ENCODE data around the gene GALNT18. TPM values are rescaled to one million over a fixed set of nuclear protein-coding genes. Genes with fewer than 3 reads are reported as not detected.

GALNT18 gene
- total and polyA plus RNA-seq, 4 donors, result 9.8 to 20.1 (median 12.8) TPM

DNA sequence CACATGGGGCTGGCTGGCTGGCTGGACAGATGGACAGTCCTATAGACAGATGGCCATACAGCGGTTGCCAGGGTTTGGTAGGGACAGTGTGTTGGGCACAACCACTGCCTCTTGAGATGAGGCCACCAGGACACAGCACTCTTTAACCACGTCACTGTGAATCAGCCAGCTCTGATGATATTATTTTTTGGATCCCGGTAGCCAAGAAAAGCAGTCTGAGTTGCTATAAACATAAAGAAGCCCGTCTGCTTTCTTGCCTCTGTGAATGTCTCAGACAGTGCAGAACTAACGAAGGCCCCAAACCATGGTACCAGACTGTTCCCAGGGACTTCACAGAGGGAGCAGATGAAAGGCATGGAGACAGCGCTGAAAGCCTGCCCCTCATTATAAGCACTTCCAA lies 152.9 kb downstream of the GALNT18 start:
- no peak overlapping the region for H3K27ac ChIP-seq (ENCODE audit: low read depth, low read length)
- peak in 1 of 6 donors; percentile 56 for DNase-seq (ENCODE audit: low read depth in 4 of 6, low spot score in 6 of 6)

DNA sequence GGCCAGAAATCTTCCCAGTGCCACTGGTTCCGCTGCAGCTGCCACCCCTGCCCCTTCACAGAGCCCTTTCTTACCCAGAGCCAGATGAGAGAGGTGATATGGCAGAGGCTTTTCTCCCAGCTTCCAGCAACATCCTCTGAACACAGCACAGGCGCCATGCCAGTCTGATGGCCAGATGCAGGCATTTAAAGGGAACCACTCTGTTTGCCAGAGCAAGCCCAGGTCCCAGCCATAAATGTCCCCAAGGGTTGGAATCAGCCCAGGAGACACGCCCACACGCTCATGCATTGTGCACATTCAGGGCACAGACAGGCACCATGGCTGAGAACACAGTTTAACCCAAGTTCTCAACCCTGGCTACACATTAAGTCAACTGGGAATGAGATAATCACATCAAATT lies 154.5 kb downstream of the GALNT18 start:
- Histone ChIP-seq H3K36me3 (ENCODE audit: control insufficient read depth, insufficient read depth, low read length) (no peaks in the 10 kb centered on the region), H3K27me3 (ENCODE audit: control insufficient read depth, insufficient read depth, low read length) (no peaks in the 10 kb centered on the region), H3K9me3 (ENCODE audit: control insufficient read depth, insufficient read depth, low read length) (no peaks in the 10 kb centered on the region), H3K27ac (ENCODE audit: low read depth, low read length) (no peak overlapping the region), H3K4me3 (ENCODE audit: low read depth, low read length) (no peak overlapping the region), H3K4me1 (ENCODE audit: control insufficient read depth, insufficient read depth, low read length) (peaks cover 17% of the 10 kb centered on the region)
- no peak for DNase-seq (ENCODE audit: low read depth in 4 of 6, low spot score in 6 of 6)
- 69% methylated on average over 4 of the region's 4 CpGs for WGBS (ENCODE audit: insufficient coverage)

More for the DNA sequence above, 152.9 kb downstream of the GALNT18 start:
- Histone ChIP-seq H3K4me3 (ENCODE audit: low read depth, low read length) (no peak overlapping the region), H3K9me3 (ENCODE audit: control insufficient read depth, insufficient read depth, low read length) (no peaks in the 10 kb centered on the region), H3K27me3 (ENCODE audit: control insufficient read depth, insufficient read depth, low read length) (no peaks in the 10 kb centered on the region), H3K4me1 (ENCODE audit: control insufficient read depth, insufficient read depth, low read length) (peaks cover 12% of the 10 kb centered on the region), H3K36me3 (ENCODE audit: control insufficient read depth, insufficient read depth, low read length) (no peaks in the 10 kb centered on the region)
- 80% methylated on average over 5 of the region's 6 CpGs for WGBS (ENCODE audit: insufficient coverage)

DNA sequence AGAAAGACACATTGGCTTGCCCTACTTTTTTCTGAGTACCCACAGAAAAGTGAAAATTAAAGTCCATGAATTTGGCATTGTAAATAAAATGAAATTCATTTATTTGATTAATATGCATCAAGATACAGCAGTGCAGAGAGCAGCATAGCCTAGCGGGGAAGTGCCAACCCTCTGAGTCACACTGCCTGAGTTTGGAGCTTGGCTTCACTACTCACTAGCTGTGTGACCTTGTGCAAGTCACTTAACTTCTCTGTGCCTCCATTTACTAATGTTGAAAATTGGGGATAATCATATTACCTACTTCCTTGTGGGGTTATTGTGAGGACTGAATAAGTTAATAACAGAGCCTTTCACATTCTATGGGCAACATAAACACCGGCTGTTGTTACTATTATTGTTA lies 157.2 kb downstream of the GALNT18 start:
- Histone ChIP-seq H3K9me3 (ENCODE audit: control insufficient read depth, insufficient read depth, low read length) (no peaks in the 10 kb centered on the region), H3K27me3 (ENCODE audit: control insufficient read depth, insufficient read depth, low read length) (peaks cover 5% of the 10 kb centered on the region), H3K4me3 (ENCODE audit: low read depth, low read length) (no peak overlapping the region), H3K27ac (ENCODE audit: low read depth, low read length) (no peak overlapping the region), H3K36me3 (ENCODE audit: control insufficient read depth, insufficient read depth, low read length) (no peaks in the 10 kb centered on the region), H3K4me1 (ENCODE audit: control insufficient read depth, insufficient read depth, low read length) (peaks cover 29% of the 10 kb centered on the region)
- DNase-seq (ENCODE audit: low read depth in 4 of 6, low spot score in 6 of 6), result no peak
- WGBS (ENCODE audit: insufficient coverage), result no CpG with 5 or more reads among the region's 2 CpGs

DNA sequence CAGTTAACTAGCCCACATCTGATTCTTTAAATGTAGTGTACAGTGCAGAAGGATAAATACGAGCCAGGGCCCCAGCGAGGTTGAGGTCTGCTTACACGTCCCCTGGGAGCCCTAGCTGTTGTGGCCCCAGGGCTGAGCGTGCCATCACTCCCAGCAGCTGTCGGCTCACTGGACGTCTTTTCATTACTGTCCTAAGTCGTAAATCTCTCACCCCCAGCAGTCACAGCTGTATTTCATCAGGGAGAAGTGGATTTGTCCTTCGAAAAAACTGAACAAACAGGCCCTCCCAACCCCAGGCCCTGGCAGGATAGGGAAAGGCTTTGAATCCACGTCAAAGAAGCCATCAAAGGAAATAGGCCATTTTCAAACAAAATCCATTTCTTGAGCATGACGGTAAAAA lies 158.4 kb downstream of the GALNT18 start:
- peaks cover 29% of the 10 kb centered on the region for H3K4me1 ChIP-seq (ENCODE audit: control insufficient read depth, insufficient read depth, low read length)
- peak in 2 of 6 donors; percentile 46 to 53 for DNase-seq (ENCODE audit: low read depth in 4 of 6, low spot score in 6 of 6)
- H3K9me3 ChIP-seq (ENCODE audit: control insufficient read depth, insufficient read depth, low read length), result no peaks in the 10 kb centered on the region
- no peak overlapping the region for H3K4me3 ChIP-seq (ENCODE audit: low read depth, low read length)
- whole genome bisulfite sequencing (ENCODE audit: insufficient coverage), result 44% methylated on average over 7 of the region's 10 CpGs
- no peaks in the 10 kb centered on the region for H3K36me3 ChIP-seq (ENCODE audit: control insufficient read depth, insufficient read depth, low read length)
- H3K27ac ChIP-seq (ENCODE audit: low read depth, low read length), result peak overlapping the region; percentile 25
- H3K27me3 ChIP-seq (ENCODE audit: control insufficient read depth, insufficient read depth, low read length), result peaks cover 5% of the 10 kb centered on the region

DNA sequence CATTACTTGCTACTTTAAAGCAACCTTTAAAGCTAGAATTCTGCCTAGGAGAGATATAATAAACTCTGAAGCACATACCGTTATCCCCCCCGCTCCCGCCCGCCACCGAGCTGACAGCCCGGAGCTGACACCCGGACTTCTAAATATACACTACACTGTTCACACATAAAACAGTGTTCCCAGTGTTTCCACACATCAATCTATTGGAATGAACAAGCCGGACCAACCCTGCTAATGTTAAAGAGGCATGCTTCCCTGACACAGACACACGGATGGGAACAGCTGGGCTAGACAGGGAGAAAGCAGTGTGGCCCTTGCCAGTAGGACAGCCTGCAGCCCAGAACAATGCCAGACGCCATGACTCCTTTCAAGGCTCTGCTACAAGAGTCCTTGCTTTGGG lies 160.3 kb downstream of the GALNT18 start:
- Histone ChIP-seq H3K4me1 (ENCODE audit: control insufficient read depth, insufficient read depth, low read length) (peaks cover 23% of the 10 kb centered on the region), H3K27me3 (ENCODE audit: control insufficient read depth, insufficient read depth, low read length) (peaks cover 5% of the 10 kb centered on the region), H3K27ac (ENCODE audit: low read depth, low read length) (no peak overlapping the region), H3K9me3 (ENCODE audit: control insufficient read depth, insufficient read depth, low read length) (no peaks in the 10 kb centered on the region), H3K4me3 (ENCODE audit: low read depth, low read length) (no peak overlapping the region), H3K36me3 (ENCODE audit: control insufficient read depth, insufficient read depth, low read length) (no peaks in the 10 kb centered on the region)
- 37% methylated on average over 10 of the region's 10 CpGs for WGBS (ENCODE audit: insufficient coverage)
- DNase-seq (ENCODE audit: low read depth in 4 of 6, low spot score in 6 of 6), result peak in 4 of 6 donors; percentile 12 to 75 (median 52)

DNA sequence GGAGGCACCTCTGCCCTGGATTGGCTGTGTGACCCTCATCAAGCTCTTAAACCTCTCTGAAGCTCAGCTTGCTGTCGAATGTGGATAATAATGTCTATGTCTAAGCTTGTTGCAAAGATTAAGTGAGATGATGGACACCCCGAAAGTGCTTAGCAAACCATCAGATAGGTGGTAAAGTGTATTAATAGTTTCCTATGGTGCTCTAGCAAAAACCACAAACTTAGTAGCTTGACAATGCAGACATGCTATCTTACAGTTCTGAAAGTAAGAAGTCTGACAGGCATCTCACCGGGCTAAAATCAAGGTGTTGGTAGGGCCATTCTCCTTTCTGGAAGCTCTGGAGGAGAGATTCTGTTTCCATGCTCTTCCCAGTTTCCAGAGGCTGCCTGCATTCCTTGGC lies 162.2 kb downstream of the GALNT18 start:
- WGBS (ENCODE audit: insufficient coverage), result no CpG with 5 or more reads among the region's 3 CpGs
- H3K9me3 ChIP-seq (ENCODE audit: control insufficient read depth, insufficient read depth, low read length), result no peaks in the 10 kb centered on the region

DNA sequence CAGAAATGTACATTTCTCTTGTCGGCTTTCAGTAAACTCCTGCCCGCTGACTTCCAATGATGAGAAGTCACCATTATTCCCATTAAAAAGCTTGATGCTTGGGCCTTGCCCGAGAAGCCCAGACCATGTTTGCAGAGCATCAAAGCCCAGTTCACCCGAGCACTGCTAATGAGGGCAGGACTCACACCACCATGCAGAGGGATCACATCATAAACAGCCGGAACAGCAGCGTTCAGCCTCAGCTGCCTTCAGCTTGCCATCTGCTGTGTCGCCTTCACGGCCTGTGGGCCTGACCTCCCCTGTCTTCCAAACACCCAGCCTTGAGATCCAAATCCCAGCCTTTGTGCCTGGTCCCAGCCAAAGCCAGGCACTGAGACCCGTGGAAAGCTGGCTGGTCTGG lies 163.3 kb downstream of the GALNT18 start:
- no peaks in the 10 kb centered on the region for H3K36me3 ChIP-seq (ENCODE audit: control insufficient read depth, insufficient read depth, low read length)
- 59% methylated on average over 9 of the region's 9 CpGs for WGBS (ENCODE audit: insufficient coverage)
- H3K27ac ChIP-seq (ENCODE audit: low read depth, low read length), result no peak overlapping the region
- peaks cover 5% of the 10 kb centered on the region for H3K27me3 ChIP-seq (ENCODE audit: control insufficient read depth, insufficient read depth, low read length)
- no peaks in the 10 kb centered on the region for H3K9me3 ChIP-seq (ENCODE audit: control insufficient read depth, insufficient read depth, low read length)
- H3K4me3 ChIP-seq (ENCODE audit: low read depth, low read length), result no peak overlapping the region
- H3K4me1 ChIP-seq (ENCODE audit: control insufficient read depth, insufficient read depth, low read length), result peaks cover 23% of the 10 kb centered on the region
- DNase-seq (ENCODE audit: low read depth in 4 of 6, low spot score in 6 of 6), result no peak

More for the DNA sequence above, 162.2 kb downstream of the GALNT18 start:
- Histone ChIP-seq H3K4me1 (ENCODE audit: control insufficient read depth, insufficient read depth, low read length) (peaks cover 23% of the 10 kb centered on the region), H3K27ac (ENCODE audit: low read depth, low read length) (no peak overlapping the region), H3K36me3 (ENCODE audit: control insufficient read depth, insufficient read depth, low read length) (no peaks in the 10 kb centered on the region), H3K4me3 (ENCODE audit: low read depth, low read length) (no peak overlapping the region), H3K27me3 (ENCODE audit: control insufficient read depth, insufficient read depth, low read length) (peaks cover 5% of the 10 kb centered on the region)
- DNase-seq (ENCODE audit: low read depth in 4 of 6, low spot score in 6 of 6), result no peak

DNA sequence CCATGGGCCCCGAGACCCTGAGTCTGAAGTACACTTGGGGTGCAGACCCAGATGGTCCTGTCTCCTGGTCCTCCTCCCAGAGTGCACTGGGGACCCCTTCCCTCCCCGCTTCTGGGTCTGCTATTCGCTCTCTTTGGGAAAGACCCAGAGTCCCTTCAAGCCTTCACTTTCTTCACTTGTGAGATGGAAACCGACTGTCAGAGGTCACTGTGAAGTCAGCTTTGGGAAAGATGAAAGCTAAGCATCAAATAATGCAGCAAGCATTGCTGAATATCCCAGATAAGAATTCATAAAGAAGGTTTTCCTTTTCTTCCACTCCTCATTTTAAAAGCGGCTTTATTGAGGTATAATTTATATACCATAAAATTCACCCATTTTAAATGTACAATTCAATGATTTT lies 163.8 kb downstream of the GALNT18 start:
- Histone ChIP-seq H3K27me3 (ENCODE audit: control insufficient read depth, insufficient read depth, low read length) (peaks cover 5% of the 10 kb centered on the region), H3K9me3 (ENCODE audit: control insufficient read depth, insufficient read depth, low read length) (no peaks in the 10 kb centered on the region), H3K4me1 (ENCODE audit: control insufficient read depth, insufficient read depth, low read length) (peaks cover 18% of the 10 kb centered on the region), H3K36me3 (ENCODE audit: control insufficient read depth, insufficient read depth, low read length) (no peaks in the 10 kb centered on the region), H3K4me3 (ENCODE audit: low read depth, low read length) (no peak overlapping the region), H3K27ac (ENCODE audit: low read depth, low read length) (no peak overlapping the region)
- WGBS (ENCODE audit: insufficient coverage), result no CpG with 5 or more reads among the region's 5 CpGs
- DNase-seq (ENCODE audit: low read depth in 4 of 6, low spot score in 6 of 6), result no peak

DNA sequence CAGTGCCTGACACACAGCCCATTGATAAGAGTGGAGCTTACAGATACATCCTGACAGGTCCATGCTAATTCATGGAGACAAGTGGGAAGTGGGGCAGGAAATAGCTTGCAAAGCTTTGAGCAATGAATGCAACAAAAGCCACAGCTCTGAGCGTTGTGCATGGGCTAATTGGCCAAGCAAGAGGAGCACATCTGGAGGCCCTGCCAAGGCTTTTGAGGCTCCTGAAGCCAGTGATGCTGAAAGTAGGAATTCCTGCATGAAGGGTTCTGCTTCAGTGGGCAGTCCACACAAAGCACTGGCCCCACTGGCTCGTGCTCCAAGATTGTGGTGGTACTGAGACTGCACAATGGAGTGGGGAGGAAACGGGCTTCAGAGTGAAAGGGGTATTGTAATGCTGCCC lies 164.9 kb downstream of the GALNT18 start:
- Histone ChIP-seq H3K4me3 (ENCODE audit: low read depth, low read length) (no peak overlapping the region), H3K36me3 (ENCODE audit: control insufficient read depth, insufficient read depth, low read length) (no peaks in the 10 kb centered on the region), H3K9me3 (ENCODE audit: control insufficient read depth, insufficient read depth, low read length) (no peaks in the 10 kb centered on the region), H3K27me3 (ENCODE audit: control insufficient read depth, insufficient read depth, low read length) (peaks cover 5% of the 10 kb centered on the region), H3K27ac (ENCODE audit: low read depth, low read length) (no peak overlapping the region), H3K4me1 (ENCODE audit: control insufficient read depth, insufficient read depth, low read length) (peaks cover 15% of the 10 kb centered on the region)
- no peak for DNase-seq (ENCODE audit: low read depth in 4 of 6, low spot score in 6 of 6)
- WGBS (ENCODE audit: insufficient coverage), result 66% methylated on average over 3 of the region's 3 CpGs

DNA sequence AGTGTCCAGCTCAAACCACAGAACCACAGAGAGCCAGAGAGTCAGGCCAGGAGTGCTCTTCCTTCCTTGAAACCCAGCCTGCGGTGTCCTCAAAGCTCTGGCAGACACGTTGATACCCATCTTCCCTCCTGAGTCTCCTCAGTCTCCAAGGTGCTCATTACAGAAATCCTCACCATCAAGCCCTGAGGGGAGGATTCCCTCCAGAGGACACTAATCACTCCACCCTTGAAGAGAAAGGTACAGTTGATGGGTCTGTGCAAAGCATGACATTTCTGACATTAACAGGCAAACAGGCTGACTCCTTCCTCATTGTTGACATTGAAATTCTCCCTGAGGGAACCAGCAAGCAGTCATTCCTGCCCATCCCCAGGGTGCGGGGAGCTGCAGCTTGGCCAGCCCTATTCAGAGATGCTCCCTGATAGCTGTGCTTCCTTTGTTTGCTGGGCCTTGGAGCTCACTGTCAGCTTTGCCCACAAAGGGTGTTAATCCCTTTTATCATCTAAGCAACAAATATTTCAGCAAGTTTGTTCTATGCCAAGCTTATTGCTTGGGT lies 167.1 kb downstream of the GALNT18 start:
- no peaks in the 10 kb centered on the region for H3K36me3 ChIP-seq (ENCODE audit: control insufficient read depth, insufficient read depth, low read length)
- H3K27ac ChIP-seq (ENCODE audit: low read depth, low read length), result no peak overlapping the region
- no peaks in the 10 kb centered on the region for H3K4me1 ChIP-seq (ENCODE audit: control insufficient read depth, insufficient read depth, low read length)
- DNase-seq (ENCODE audit: low read depth in 4 of 6, low spot score in 6 of 6), result no peak
- peaks cover 1% of the 10 kb centered on the region for H3K27me3 ChIP-seq (ENCODE audit: control insufficient read depth, insufficient read depth, low read length)
- H3K4me3 ChIP-seq (ENCODE audit: low read depth, low read length), result no peak overlapping the region
- no peaks in the 10 kb centered on the region for H3K9me3 ChIP-seq (ENCODE audit: control insufficient read depth, insufficient read depth, low read length)
- 85% methylated on average over 2 of the region's 3 CpGs for WGBS (ENCODE audit: insufficient coverage)

Data from spinal cord (tissue), 10 donors.